A172 (cell line): ENCODE results near the gene ICA1. TPM values are rescaled to one million over a fixed set of nuclear protein-coding genes. Genes with fewer than 3 reads are reported as not detected.

Experiments used
- total RNA-seq: library from RNA; depleted of rRNA; stranded (reverse); fragments of >200 nt; shearing (Covaris generic); gene quantifications from 2 replicates; pipeline ENCODE4 v1.2.3, GENCODE V29; 2014; rRNA removed

Gene ICA1
- total RNA-seq, 1 experiment from 2014 or later: 6.5 TPM

Other genes starting within 250 kb of the ICA1 start
- gene NXPH1, start 171.4 kb upstream of the ICA1 start, total RNA-seq: not detected in 2 replicates